Measurements from ENCODE around the gene KDM5B. TPM values are rescaled to one million over a fixed set of nuclear protein-coding genes. Genes with fewer than 3 reads are reported as not detected.

KDM5B gene
- total RNA-seq, 1 donor from 2014 or later, result 126 TPM

GRCh38 chr1:202802998-202803932, 5.0 kb downstream of the KDM5B start:
- no peaks in the 10 kb centered on the region for H3K27me3 Mint-ChIP-seq (ENCODE audit: low read depth)
- no peak for TF ChIP-seq CTCF (IDR thresholded peaks at IDR 0.05)
- H3K27ac Mint-ChIP-seq (ENCODE audit: unreplicated experiment), result peak overlapping the region; percentile 75
- H3K4me1 Mint-ChIP-seq (ENCODE audit: low read depth), result peaks cover 56% of the 10 kb centered on the region
- no peaks in the 10 kb centered on the region for H3K9me3 Mint-ChIP-seq (ENCODE audit: low read depth)
- peaks cover 1% of the 10 kb centered on the region for H3K36me3 Mint-ChIP-seq (ENCODE audit: low read depth)
- no peak overlapping the region for H3K4me3 Mint-ChIP-seq (ENCODE audit: unreplicated experiment)
- DNase-seq (ENCODE audit: low spot score), result no peak

- peaks cover 64% of the 10 kb centered on the region for H3K4me1 Mint-ChIP-seq (ENCODE audit: low read depth)
- no peak overlapping the region for H3K4me3 Mint-ChIP-seq (ENCODE audit: unreplicated experiment)
- DNase-seq (ENCODE audit: low spot score), result no peak
Observed at GRCh38 chr1:202802034-202802433, 6.2 kb downstream of the KDM5B start.

GRCh38 chr1:202801175-202801574, 7.0 kb downstream of the KDM5B start:
- Mint-ChIP-seq H3K27ac (ENCODE audit: unreplicated experiment) (no peak overlapping the region), H3K4me1 (ENCODE audit: low read depth) (peaks cover 65% of the 10 kb centered on the region), H3K27me3 (ENCODE audit: low read depth) (no peaks in the 10 kb centered on the region), H3K9me3 (ENCODE audit: low read depth) (no peaks in the 10 kb centered on the region), H3K4me3 (ENCODE audit: unreplicated experiment) (no peak overlapping the region), H3K36me3 (ENCODE audit: low read depth) (peaks cover 1% of the 10 kb centered on the region)
- TF ChIP-seq CTCF (IDR thresholded peaks at IDR 0.05), result no peak
- DNase-seq (ENCODE audit: low spot score), result no peak

More at GRCh38 chr1:202802034-202802433, 6.2 kb downstream of the KDM5B start:
- H3K9me3 Mint-ChIP-seq (ENCODE audit: low read depth), result no peaks in the 10 kb centered on the region
- H3K27me3 Mint-ChIP-seq (ENCODE audit: low read depth), result no peaks in the 10 kb centered on the region
- peaks cover 1% of the 10 kb centered on the region for H3K36me3 Mint-ChIP-seq (ENCODE audit: low read depth)
- TF ChIP-seq CTCF (IDR thresholded peaks at IDR 0.05), result no peak
- H3K27ac Mint-ChIP-seq (ENCODE audit: unreplicated experiment), result no peak overlapping the region

GRCh38 chr1:202800742-202801141, 7.5 kb downstream of the KDM5B start:
- H3K9me3 Mint-ChIP-seq (ENCODE audit: low read depth), result no peaks in the 10 kb centered on the region
- TF ChIP-seq CTCF (IDR thresholded peaks at IDR 0.05), result no peak
- H3K4me1 Mint-ChIP-seq (ENCODE audit: low read depth), result peaks cover 61% of the 10 kb centered on the region
- H3K4me3 Mint-ChIP-seq (ENCODE audit: unreplicated experiment), result no peak overlapping the region
- H3K36me3 Mint-ChIP-seq (ENCODE audit: low read depth), result peaks cover 1% of the 10 kb centered on the region
- H3K27me3 Mint-ChIP-seq (ENCODE audit: low read depth), result no peaks in the 10 kb centered on the region
- no peak for DNase-seq (ENCODE audit: low spot score)
- H3K27ac Mint-ChIP-seq (ENCODE audit: unreplicated experiment), result peak overlapping the region; percentile 9

- DNase-seq (ENCODE audit: low spot score), result no peak
- H3K27ac Mint-ChIP-seq (ENCODE audit: unreplicated experiment), result no peak overlapping the region
- H3K27me3 Mint-ChIP-seq (ENCODE audit: low read depth), result no peaks in the 10 kb centered on the region
- H3K36me3 Mint-ChIP-seq (ENCODE audit: low read depth), result peaks cover 1% of the 10 kb centered on the region
- H3K4me3 Mint-ChIP-seq (ENCODE audit: unreplicated experiment), result no peak overlapping the region
- TF ChIP-seq CTCF (IDR thresholded peaks at IDR 0.05), result no peak
- H3K4me1 Mint-ChIP-seq (ENCODE audit: low read depth), result peaks cover 48% of the 10 kb centered on the region
- no peaks in the 10 kb centered on the region for H3K9me3 Mint-ChIP-seq (ENCODE audit: low read depth)
Observed at GRCh38 chr1:202798792-202799331, 9.4 kb downstream of the KDM5B start.

Measured in chondrocyte (in vitro differentiated cells).